DMS53 (cell line): Measurements from ENCODE around the gene PSMC5.
"Not testable (repeated sequence)": the region's sequence is repeated elsewhere in the genome, so short reads cannot be mapped to it uniquely, and the experiment has no call there.

Experiments used
- DNase-seq: peaks from one replicate; lab custom pipeline; 2025; lab: John Stamatoyannopoulos, UW

Gene PSMC5

GRCh38 chr17:63871646-63872365 is 44.6 kb downstream of the PSMC5 start:
- not testable (repeated sequence) for DNase-seq

GRCh38 chr17:63873577-63873976 is 46.3 kb downstream of the PSMC5 start, which contains the start of gene CSH2:
Gene CSH2 (minus strand): TSS chr17:63873677. CDS start chr17:63873614, 63 bp downstream.
- DNase-seq, result not testable (repeated sequence)

- not testable (repeated sequence) for DNase-seq
These were observed 46.9 kb downstream of the PSMC5 start for GRCh38 chr17:63874061-63874626.

- not testable (repeated sequence) for DNase-seq
These were observed 47.5 kb downstream of the PSMC5 start for GRCh38 chr17:63874693-63875092.

GRCh38 chr17:63878413-63878812 is 51.2 kb downstream of the PSMC5 start:
- not testable (repeated sequence) for DNase-seq

- DNase-seq, result no peak
These were observed 53.5 kb downstream of the PSMC5 start for GRCh38 chr17:63880706-63881105.

- DNase-seq, result peak; percentile 41
These were observed 54.1 kb downstream of the PSMC5 start for GRCh38 chr17:63881337-63881736.
